Ammon's horn (tissue), 1 donor: ENCODE results near the gene RGS9BP.
A peak's percentile ranks its signal among the peaks of the same experiment; 100 is the strongest.
"Not testable (repeated sequence)": the region's sequence is repeated elsewhere in the genome, so short reads cannot be mapped to it uniquely, and the experiment has no call there.

Experiments
- DNase-seq: peaks from one replicate; pipeline ENCODE4 v3.0.0-alpha.2; 2016; ENCODE audit warnings: low spot score

RGS9BP gene

GRCh38 chr19:32671883-32672593, 3.6 kb upstream of the RGS9BP start:
- no peak for DNase-seq

- DNase-seq = no peak
Measured at GRCh38 chr19:32672841-32673240, 2.8 kb upstream of the RGS9BP start.

GRCh38 chr19:32673573-32673972, 2.1 kb upstream of the RGS9BP start:
- DNase-seq = no peak

GRCh38 chr19:32674153-32674930, 1.3 kb upstream of the RGS9BP start:
- DNase-seq = peak; percentile 34

GRCh38 chr19:32674931-32675719, 523 bp upstream of the RGS9BP start, which contains the start of gene ANKRD27:
Gene ANKRD27, minus strand, starts transcription at chr19:32675180. Its CDS starts 16,165 bp downstream, at chr19:32659015.
- peak; percentile 98 for DNase-seq

- no peak for DNase-seq
Measured at GRCh38 chr19:32676186-32676894, 692 bp downstream of the RGS9BP start.

- DNase-seq = no peak
Measured at GRCh38 chr19:32676895-32677359, 1.3 kb downstream of the RGS9BP start.

GRCh38 chr19:32677657-32678056, 2.0 kb downstream of the RGS9BP start:
- no peak for DNase-seq

GRCh38 chr19:32680986-32681385, 5.3 kb downstream of the RGS9BP start:
- no peak for DNase-seq

- DNase-seq = no peak
Measured at GRCh38 chr19:32682317-32682716, 6.7 kb downstream of the RGS9BP start.

- no peak for DNase-seq
Measured at GRCh38 chr19:32686847-32687475, 11.3 kb downstream of the RGS9BP start.

- DNase-seq = no peak
Measured at GRCh38 chr19:32687681-32688080, 12.0 kb downstream of the RGS9BP start.

GRCh38 chr19:32688311-32688710, 12.7 kb downstream of the RGS9BP start:
- DNase-seq = peak; percentile 26

GRCh38 chr19:32691291-32691951, 15.8 kb downstream of the RGS9BP start, which contains the start of gene NUDT19:
Gene NUDT19, plus strand, starts transcription at chr19:32691821. Its CDS starts 140 bp downstream, at chr19:32691961.
- DNase-seq = peak; percentile 89

- DNase-seq = peak; percentile 81
Measured at GRCh38 chr19:32691952-32692726, 16.5 kb downstream of the RGS9BP start.

GRCh38 chr19:32692727-32693061, 17.0 kb downstream of the RGS9BP start:
- no peak for DNase-seq

GRCh38 chr19:32693151-32694108, 17.8 kb downstream of the RGS9BP start:
- DNase-seq = not testable (repeated sequence)

- DNase-seq = not testable (repeated sequence)
Measured at GRCh38 chr19:32694316-32694715, 18.7 kb downstream of the RGS9BP start.

GRCh38 chr19:32694851-32695250, 19.2 kb downstream of the RGS9BP start:
- DNase-seq = not testable (repeated sequence)
